HG02970 (cell line): ENCODE results near the gene KAT7.
"Not testable (repeated sequence)": the region's sequence is repeated elsewhere in the genome, so short reads cannot be mapped to it uniquely, and the experiment has no call there.

Source experiments
- ATAC-seq: cut with Tn5 transposase; IDR thresholded peaks from one replicate; pipeline ENCODE4 v1.9.1; 2021; ENCODE audit warnings: mild to moderate bottlenecking, moderate library complexity, moderate number of reproducible peaks; ENCODE audit not compliant: unreplicated experiment, low FRiP score

KAT7 gene

DNA sequence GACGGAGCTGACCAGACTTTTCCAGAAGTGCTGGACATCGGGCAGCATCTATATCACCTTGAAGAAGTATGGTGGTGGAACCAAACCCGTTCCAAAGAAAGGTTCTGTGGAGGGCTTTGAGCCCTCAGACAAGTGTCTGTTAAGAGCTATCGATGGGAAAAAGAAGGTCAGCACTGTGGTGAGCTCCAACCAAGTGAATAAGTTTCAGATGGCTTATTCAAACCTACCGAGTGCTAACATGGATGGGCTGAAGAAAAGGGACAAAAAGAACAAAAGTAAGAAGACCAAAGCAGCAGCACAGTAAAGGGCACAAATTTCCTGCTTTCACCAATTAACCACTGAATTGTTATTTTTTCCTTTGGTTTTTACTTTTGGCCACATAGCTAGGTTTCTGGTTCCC, 6.9 kb downstream of the KAT7 start:
- ATAC-seq: no peak

DNA sequence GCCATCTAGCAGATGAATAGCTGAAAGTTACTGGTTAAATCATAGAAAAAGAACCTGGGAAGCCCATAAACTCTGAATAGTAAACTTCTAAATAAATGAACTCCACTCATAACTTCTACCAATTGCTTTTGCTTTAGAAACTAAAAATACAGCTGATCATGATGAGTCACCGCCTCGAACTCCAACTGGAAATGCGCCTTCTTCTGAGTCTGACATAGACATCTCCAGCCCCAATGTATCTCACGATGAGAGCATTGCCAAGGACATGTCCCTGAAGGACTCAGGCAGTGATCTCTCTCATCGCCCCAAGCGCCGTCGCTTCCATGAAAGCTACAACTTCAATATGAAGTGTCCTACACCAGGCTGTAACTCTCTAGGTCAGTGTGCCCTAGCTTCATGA, 9.7 kb downstream of the KAT7 start:
- no peak for ATAC-seq

DNA sequence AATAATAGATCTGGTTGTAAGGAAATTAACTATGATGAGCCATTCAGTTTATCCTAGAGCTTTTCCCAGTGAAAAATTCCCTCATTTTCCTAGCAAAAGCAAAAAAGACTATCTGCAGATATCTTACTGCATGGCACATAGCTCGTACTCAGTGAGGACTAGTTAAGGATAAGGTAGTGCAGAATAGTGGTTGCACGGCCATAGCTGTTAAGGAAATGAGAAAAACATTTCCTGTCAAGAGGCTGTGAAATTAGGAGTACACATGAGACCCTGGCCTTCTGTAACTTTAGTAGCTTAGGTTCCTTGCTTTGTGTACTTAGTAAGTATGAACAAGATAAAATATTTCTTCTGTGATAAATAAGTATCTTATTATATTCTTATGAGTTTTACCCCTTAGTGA, 10.3 kb downstream of the KAT7 start:
- no peak for ATAC-seq

DNA sequence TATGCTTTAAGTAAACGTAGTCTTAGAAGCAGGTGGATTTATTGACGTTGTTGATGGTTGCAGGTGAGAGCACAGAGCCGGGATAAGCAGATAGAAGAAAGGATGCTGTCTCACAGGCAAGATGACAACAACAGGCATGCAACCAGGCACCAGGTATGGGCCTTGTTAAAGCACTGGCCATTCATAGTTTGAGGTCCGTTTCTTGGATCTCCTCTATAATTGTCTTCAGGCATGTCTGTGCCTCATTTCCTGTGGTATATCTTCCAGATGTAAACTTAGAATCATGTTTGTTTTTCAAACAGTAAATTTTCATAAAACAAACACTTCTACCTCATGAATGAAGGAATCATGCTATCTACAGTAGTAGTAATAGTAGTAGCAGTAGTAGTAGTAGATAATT, 20.6 kb downstream of the KAT7 start:
- no peak for ATAC-seq

DNA sequence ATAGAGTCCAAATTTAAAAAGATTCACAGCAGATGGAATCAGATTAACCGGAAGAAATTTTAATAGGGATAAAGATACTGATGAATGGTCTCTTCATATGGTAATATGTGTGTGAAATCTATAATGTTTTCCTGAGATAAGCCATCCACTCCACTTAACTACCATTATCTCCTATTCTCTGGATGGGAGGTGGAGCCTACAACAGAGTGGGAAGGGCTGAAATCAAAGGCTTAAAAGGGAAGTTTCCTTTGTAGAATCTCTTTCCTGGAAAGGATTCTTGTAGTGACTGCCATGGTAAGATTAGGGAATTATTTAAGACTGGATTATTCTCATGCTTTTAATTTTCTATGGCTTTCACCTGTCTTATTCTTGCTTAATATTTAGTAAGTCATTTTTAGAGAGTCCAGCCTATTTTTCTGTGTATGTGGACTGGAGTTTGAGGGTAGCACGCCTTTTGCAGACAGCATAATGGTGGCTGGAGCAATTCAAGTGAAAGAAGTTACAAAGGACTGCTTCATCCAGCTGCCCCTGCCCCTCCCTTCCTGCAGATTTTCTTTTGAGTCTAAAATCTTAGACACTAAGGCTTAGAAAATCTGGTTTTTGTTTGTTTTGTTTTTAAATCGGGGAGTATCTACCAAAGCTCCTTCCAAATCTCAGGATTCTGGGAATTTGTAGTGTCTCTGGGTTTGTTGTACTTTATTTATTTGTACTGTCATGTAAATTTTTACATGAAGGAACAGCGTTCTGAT, 26.5 kb downstream of the KAT7 start:
- ATAC-seq: no peak

DNA sequence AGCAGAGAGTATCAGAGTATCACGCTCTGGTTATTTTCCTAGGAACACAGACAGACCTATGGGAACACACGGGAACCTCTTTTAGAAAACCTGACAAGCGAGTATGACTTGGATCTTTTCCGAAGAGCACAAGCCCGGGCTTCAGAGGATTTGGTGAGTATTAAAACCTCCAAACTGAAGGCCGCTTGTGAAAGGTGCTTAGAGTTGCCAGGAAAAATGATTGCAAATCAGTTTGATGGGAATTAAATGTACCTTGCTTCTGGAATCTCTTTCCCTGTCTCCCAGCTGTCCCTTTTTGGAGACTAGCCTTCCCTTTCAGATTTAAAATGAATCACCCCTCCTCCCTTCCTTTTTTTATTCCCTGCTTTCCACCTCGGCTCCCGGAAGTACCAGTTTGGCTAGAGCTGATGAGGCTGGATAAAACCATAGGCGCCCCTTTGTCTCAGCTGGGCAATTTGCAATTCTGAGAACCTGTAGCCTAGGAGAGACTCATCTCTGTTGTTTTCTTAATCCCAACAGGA, 27.3 kb downstream of the KAT7 start:
- no peak for ATAC-seq

DNA sequence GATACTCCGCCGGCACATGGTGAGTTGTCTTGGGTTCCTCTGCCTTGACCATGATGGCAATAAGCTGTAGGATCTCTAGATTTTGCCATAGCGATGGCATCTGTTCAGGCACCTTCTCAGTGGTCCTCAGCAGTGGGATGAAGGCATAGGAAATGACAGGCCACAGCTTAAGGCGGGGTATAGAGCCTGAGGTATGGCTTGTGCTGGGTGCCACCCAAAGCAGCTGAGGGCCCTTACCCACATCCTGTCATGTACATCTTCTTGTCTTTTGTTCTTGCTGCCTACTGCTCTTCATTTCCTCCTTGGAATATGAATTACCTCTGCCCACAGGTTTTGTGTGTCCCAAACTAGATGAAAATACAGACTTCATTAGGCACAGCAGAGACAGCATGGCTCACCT, 29.5 kb downstream of the KAT7 start:
- ATAC-seq: no peak

DNA sequence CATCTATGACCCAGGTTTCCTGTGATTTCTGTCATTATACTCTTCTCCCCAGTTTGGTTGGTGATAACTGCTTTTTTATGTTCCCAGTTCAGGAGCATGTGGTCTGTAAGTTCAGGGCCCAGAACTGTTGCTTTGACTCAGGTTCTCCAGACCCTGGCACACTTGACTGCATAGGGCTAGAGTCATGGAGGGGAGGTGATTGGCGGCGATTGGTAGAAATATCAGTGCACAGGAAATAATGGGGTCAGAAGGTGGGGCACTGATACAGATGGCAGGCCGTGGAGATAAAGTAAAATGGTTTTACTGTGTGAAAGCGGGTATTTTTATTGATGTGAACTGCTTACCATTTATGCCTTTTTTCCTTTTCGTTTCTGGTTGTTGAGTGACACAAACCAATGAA, 30.7 kb downstream of the KAT7 start:
- ATAC-seq: no peak

DNA sequence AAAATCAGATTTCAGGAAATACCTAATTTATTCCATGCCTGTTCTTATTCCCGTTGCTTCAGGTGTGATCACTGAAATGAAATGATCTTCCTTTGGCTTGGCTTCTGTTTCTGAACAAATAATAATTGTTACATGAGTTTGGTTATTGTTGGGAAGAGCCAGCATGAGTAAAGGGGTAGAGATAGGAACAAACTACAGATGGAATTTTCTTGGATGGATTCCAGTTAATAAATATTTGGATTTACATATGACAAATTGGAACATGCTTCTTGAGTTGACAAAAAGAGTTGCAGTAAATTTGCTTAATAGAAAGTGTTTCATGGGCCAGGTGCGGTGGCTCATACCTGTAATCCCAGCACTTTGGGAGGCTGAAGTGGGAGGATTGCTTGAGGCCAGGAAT, 31.2 kb downstream of the KAT7 start:
- ATAC-seq: no peak

DNA sequence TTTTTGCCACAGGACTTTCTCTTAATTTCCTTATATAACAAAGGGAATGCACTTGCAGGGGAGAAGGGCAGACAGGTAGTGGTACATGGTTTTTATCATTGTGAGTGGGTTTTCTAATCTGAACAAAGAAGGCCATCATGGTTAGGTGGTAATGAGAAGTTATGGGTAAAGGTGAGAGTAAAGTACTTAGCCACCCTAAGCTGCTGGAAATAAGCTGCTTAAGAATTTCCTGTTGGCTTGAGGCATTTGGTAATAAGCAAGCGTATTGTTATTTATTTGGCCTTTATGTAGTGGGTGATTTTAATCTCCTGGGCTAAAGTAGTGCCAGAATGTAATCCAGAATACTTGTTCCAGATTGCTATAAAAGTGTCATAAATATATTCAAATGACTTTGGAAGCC, 32.3 kb downstream of the KAT7 start:
- no peak for ATAC-seq

DNA sequence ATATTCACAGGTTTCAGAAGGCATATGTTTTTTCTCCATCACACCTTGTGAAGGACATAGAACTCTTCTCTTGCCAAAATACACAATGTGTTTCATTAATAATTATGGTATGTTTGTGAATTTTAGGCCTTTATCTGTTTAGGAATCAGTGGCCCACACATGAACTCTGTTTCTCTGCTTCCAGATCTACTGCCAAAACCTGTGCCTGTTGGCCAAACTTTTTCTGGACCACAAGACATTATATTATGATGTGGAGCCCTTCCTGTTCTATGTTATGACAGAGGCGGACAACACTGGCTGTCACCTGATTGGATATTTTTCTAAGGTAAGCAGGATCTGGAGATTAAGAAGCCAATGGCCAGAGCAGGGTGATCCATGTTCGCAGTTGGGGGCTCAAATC, 33.0 kb downstream of the KAT7 start:
- ATAC-seq: no peak

DNA sequence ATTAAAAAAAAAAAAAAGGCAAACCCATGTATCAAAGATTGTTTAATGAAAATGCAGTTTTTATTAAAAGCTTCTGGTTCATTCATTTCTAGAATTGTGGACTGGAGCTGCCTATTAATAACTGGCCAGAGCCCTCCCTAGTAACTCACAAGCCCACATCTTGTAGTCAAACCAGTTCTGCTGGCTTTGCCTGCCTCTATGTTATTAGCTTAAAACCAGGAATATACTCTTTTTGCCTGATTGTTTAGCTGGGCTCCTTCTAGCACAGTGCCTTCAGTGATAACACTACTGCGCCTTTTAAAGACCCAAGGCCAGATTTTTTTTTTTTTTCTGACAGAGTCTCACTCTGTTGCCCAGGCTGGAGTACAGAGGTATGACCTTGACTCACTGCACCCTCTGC, 33.4 kb downstream of the KAT7 start:
- no peak for ATAC-seq

DNA sequence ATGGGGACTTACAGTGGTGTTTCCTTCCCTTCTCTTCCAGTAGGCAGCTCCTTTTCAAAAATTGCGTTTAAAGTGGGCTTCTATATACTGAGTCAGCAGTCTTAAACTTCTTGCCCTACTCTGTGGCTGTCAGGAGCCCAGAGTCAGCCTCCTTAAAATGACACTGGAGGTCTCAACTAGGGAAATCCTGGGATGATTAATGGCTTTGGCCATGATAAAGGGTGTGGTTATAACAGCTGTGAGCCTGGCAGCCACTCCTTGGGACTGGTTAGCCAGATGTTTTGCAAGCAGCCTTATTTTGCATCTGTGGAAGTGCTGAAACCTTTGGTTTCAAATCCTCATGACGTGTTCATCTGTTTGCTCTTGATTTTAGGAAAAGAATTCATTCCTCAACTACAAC, 34.3 kb downstream of the KAT7 start:
- no peak for ATAC-seq

DNA sequence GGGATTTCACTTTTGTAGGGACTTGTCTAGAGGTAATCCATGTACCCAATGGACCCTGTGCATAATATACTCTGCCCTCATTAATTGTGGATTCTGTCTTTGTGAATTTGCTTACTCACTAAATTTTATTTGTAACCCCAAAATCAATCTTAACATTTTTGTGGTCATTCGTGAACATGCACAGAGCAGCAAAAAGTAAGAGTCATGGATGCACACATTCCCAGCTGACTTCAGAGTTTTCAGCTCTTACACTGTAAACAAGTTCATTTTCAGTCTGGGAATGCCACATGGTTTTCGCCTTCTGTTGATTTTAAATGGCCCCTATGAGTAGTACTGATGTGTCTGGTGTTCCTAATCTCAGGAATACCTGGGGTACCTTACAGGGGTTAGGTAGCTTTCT, 35.1 kb downstream of the KAT7 start:
- ATAC-seq: no peak

DNA sequence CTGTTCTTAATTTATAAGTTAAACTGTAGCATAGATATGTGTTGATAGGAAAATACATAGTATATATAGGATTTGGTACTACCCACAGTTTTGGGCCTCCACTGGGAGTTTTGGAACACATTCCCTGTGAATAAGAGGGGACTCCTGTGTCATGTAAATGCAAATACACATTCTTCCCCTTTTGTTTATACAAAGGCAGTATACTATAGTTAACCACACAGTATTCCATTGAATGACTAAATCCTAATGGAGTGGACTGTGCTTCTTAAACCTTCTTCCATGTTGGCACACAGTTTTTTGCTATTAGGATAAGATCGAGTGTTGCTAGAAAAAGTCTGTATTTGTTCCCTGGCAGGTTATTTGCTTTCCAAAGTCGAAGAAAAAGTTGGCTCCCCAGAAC, 37.2 kb downstream of the KAT7 start:
- no peak for ATAC-seq

DNA sequence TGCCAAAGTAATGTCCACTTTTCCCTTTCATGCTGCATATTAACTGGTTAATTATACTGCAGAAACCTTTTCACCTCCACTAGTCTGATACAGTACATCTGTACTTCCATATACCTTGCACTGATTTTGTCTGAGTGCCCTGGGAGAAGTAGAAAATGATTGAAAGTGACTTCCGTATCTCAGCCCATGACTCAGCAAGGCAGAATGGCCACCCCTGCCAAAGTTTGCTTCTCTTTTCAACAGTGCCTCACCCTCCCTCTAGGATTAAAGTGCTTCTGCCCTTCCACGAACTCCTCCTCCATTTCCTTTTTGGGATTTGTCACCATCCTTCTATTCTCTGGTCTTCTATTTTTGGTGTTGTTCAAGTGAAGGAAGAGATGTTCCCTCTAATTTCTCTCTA, 39.8 kb downstream of the KAT7 start:
- ATAC-seq: not testable (repeated sequence)

DNA sequence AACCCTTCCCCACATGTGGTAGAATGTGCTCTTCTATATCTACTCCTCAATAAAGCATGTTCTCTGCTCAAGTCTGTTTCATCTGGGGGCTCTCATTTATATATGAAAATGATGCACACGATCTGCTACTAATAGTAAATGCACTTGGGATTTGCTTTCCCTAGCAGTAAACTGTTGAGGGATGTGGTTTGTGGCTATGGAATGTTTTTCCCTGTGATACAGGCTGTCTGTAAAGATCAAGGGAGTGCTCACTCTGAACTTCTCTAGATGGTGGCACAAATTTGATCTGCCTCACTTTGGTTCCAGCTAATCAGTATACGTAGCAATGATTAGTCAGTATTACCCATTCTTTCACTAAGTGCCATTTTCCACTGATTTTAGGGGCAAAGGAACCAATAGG, 40.5 kb downstream of the KAT7 start:
- no peak for ATAC-seq

DNA sequence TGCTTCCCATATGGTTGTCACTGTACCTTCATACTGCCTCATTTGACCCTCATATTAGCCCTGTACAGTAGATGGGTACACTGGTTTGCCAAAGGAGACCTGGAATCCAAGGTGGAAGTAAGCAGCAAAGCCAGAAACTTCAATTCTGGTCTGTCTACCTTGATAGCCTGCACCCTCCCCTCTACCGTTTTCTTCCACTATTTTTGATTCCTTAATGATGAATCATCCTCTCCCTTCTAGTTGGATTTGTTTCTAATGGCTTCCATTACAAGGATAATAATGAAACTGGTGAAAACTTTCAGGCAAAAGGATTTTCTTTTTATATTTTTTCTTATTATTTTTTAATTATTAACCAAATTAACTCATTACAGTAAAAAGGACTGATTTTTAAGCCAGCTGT, 42.1 kb downstream of the KAT7 start:
- ATAC-seq: no peak

DNA sequence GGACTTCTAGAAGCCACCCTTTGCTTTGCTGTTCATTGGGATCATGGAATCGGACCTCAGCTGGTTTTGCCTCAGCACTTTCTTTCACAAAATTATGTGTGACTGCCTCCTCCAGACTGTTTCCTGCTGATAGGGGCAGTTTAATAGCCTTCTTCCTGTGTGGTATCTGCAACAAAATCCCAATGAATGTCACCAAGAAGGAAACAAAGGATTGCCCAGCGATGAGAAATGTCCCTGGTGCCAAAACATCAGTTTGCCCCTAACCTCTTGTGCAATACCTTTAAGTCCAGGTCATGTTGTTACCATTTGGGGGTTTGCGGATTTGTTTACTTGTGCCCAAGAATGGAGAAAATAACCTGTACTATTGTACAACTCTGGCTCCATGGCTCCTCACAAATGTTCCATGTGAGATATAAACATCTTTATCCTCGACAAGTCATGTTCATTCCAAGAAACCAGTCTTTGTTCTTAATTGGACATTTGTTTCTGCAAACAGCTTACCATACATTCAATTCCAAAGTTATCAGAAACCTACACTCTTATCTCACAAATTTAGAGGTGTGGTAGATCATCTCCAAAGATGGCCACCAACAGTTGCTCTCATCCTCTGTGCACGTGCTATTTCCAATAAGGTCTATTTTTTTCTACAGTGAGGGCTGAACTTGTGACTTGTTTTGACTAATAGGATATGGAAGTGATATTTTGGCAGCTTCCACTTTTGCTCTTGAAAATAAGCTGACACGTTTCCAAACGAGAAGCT, 44.5 kb downstream of the KAT7 start:
- ATAC-seq: no peak

DNA sequence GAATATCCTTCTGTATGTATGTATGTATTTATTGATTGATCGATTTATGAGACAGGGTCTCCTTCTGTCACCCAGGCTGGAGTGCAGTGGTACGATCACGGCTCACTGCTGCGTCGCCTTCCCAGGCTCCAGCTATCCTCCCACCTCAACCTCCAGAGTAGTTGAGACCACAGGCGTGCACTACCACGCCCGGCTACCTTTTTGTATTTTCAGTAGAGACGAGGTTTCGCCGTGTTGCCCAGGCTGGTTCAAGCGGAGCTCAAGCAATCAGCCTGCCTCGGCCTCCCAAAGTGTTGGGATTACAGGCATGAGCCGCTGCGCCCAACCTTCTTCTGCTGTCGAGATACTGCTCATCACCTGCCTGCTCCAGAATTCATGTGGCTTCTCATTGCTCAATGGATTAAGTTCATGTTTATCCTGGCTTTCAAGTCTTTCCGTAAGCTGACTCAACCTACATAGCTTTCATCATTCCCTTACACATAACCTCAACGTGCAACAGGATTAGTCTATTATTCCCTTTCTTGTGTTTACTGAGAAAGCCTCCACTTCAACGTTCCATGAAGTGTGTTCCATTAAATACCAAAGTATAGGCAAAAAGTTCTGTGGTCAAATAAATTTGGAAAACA, 45.8 kb downstream of the KAT7 start:
- ATAC-seq: no peak

DNA sequence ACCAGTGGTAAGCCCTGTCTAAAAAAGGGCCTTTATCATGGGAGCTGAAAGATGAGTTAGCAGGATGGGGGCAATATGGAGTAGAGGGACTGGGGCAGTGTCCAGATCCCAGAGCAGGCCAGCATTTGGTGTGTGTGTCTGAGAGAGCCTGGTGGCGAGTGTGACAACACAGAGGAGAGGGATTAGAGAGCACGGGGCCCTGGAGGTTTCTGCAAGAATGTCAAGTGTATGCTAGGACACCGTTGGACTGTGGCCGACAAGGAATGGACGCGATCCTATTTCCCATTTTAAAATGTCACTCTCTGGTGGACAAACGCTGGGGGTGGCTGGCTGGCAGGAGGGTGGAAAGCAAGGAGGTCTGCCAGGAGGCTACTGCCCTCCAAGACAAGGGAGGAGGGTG, 47.0 kb downstream of the KAT7 start:
- no peak for ATAC-seq
